HCT116 (cell line): ENCODE measurements around the gene IL15. TPM values are rescaled to one million over a fixed set of nuclear protein-coding genes. Genes with fewer than 3 reads are reported as not detected.

Source experiments
- ATAC-seq: fragments of 200-7000 bp; cut with Tn5 transposase; 2 replicates; pipeline ENCODE4 v1.9.1; 2020; ENCODE audit warnings: mild to moderate bottlenecking, moderate library complexity
- BruUV-seq: library from RNA; stranded (reverse); fragments of 400-500 nt; replicated peaks from 2 replicates; lab custom pipeline; 2021; lab: Mats Ljungman, UMichigan
- CTCF ChIA-PET: fragments of 300-600 bp; sonication (Branson Sonifier 250); formaldehyde crosslinking; loops from one replicate; lab custom pipeline; 2021; ENCODE audit warnings: antibody characterized with exemption; lab: Charles Lee
- POLR2A ChIA-PET: fragments of 300-600, 350-600 bp; sonication (Branson Sonifier 250); formaldehyde crosslinking; loops from one replicate; lab custom pipeline; 2021; ENCODE audit warnings: antibody characterized with exemption; lab: Charles Lee
- RAD21 ChIA-PET, 2 experiments: fragments of 300-600 bp; sonication (Branson Sonifier 250); formaldehyde crosslinking; loops; one replicate each; lab custom pipeline; 2023; ENCODE audit warnings: low total read pairs in 2 of 2; ENCODE audit not compliant: uncharacterized antibody in 2 of 2, unreplicated experiment in 2 of 2, low non-redundant PET in 1 of 2; lab: Charles Lee
- DNase-seq: peaks from one replicate; pipeline ENCODE4 v3.0.0-alpha.2; 2010; ENCODE audit warnings: low read depth, low spot score
- H2AFZ ChIP-seq: fragments of 200-600 bp; shearing (Covaris generic), sonication (generic); 2 replicates; pipeline ENCODE4 v1.6.1; 2017; ENCODE audit warnings: low read depth, mixed run types, mixed read lengths, antibody characterized with exemption, low read length; ENCODE audit not compliant: poor library complexity, severe bottlenecking
- H3K27ac ChIP-seq: 2 replicates; pipeline ENCODE4 v1.5.1; 2012; ENCODE audit warnings: low read depth, low read length
- H3K27me3 ChIP-seq: fragments of 200-600 bp; sonication (generic); 2 replicates; pipeline ENCODE4 v1.6.1; 2016; ENCODE audit warnings: mixed run types, low read length, mixed read lengths; ENCODE audit not compliant: insufficient read depth
- H3K36me3 ChIP-seq, 2 experiments: fragments of 200-500 bp in 1 of 2; fragments of 200-600 bp in 1 of 2; sonication (Bioruptor generic) in 1 of 2; sonication (generic) in 1 of 2; 2 replicates each; pipeline versions ENCODE4 v1.5.1 to v1.6.1; 2014 to 2016; ENCODE audit warnings: low read length in 2 of 2, inconsistent platforms in 1 of 2, mixed read lengths in 1 of 2, mixed run types in 1 of 2; ENCODE audit not compliant: insufficient read depth in 2 of 2, control insufficient read depth in 1 of 2
- H3K4me1 ChIP-seq, 2 experiments: fragments of 200-600 bp in 1 of 2; sonication (generic) in 1 of 2; 2 replicates each; pipeline versions ENCODE4 v1.5.1 to v1.6.1; 2012 to 2017; ENCODE audit warnings: low read length in 2 of 2, inconsistent platforms in 1 of 2, mild to moderate bottlenecking in 1 of 2, mixed read lengths in 1 of 2, mixed run types in 1 of 2, moderate library complexity in 1 of 2; ENCODE audit not compliant: insufficient read depth in 2 of 2, control insufficient read depth in 1 of 2
- H3K4me2 ChIP-seq: fragments of 200-600 bp; sonication (generic); 2 replicates; pipeline ENCODE4 v1.6.1; 2017; ENCODE audit warnings: mixed run types, low read length, mixed read lengths
- H3K4me3 ChIP-seq, 2 experiments: fragments of 200-600 bp in 1 of 2; sonication (generic) in 1 of 2; replicated peaks in 1 of 2; 2 replicates each; pipeline ENCODE4 v1.5.1; 2011 to 2016; ENCODE audit warnings: low read length in 2 of 2, control low read depth in 1 of 2, low read depth in 1 of 2, mild to moderate bottlenecking in 1 of 2, mixed read lengths in 1 of 2, mixed run types in 1 of 2
- H3K79me2 ChIP-seq: fragments of 200-600 bp; sonication (generic); 2 replicates; pipeline ENCODE4 v1.6.1; 2017; ENCODE audit warnings: mild to moderate bottlenecking, mixed run types, low read length, moderate library complexity, mixed read lengths; ENCODE audit not compliant: insufficient read depth
- H3K9ac ChIP-seq: fragments of 200-600 bp; sonication (generic); 2 replicates; pipeline ENCODE4 v1.6.1; 2016; ENCODE audit warnings: low read length, mixed read lengths
- H3K9me2 ChIP-seq: fragments of 200-600 bp; sonication (generic), shearing (Covaris generic); 2 replicates; pipeline ENCODE4 v1.6.1; 2017; ENCODE audit warnings: mixed run types, mild to moderate bottlenecking, moderate library complexity; ENCODE audit not compliant: insufficient read depth
- H3K9me3 ChIP-seq, 2 experiments: fragments of 200-500 bp in 1 of 2; fragments of 200-600 bp in 1 of 2; sonication (Bioruptor generic) in 1 of 2; sonication (generic) in 1 of 2; 2 replicates each; pipeline ENCODE4 v1.6.1; 2014 to 2017; ENCODE audit warnings: low read length in 2 of 2, mixed read lengths in 2 of 2, inconsistent platforms in 1 of 2, low read depth in 1 of 2, mild to moderate bottlenecking in 1 of 2, mixed run types in 1 of 2, moderate library complexity in 1 of 2; ENCODE audit not compliant: control insufficient read depth in 1 of 2, insufficient read depth in 1 of 2
- H4K20me1 ChIP-seq: fragments of 200-600 bp; sonication (generic), shearing (Covaris generic); 2 replicates; pipeline ENCODE4 v1.6.1; 2017; ENCODE audit warnings: mixed run types, mild to moderate bottlenecking, moderate library complexity; ENCODE audit not compliant: insufficient read depth
- ATF3 ChIP-seq: IDR thresholded peaks from 2 replicates; pipeline ENCODE4 v1.6.1; 2012
- CBX3 ChIP-seq: IDR thresholded peaks from 2 replicates; pipeline ENCODE4 v1.6.1; 2012; ENCODE audit warnings: low read depth
- CEBPB ChIP-seq: IDR thresholded peaks from 2 replicates; pipeline ENCODE4 v1.6.1; 2012; ENCODE audit warnings: low read depth
- EGR1 ChIP-seq: IDR thresholded peaks from 2 replicates; pipeline ENCODE4 v1.6.1; 2012; ENCODE audit warnings: low read depth
- ELF1 ChIP-seq: IDR thresholded peaks from 2 replicates; pipeline ENCODE4 v1.6.1; 2012; ENCODE audit warnings: low read depth, borderline replicate concordance
- EZH2phosphoT487 ChIP-seq: fragments of 200-600 bp; IDR thresholded peaks from 2 replicates; pipeline ENCODE4 v1.6.1; 2018; ENCODE audit warnings: antibody characterized with exemption, borderline replicate concordance
- JUND ChIP-seq: IDR thresholded peaks from 2 replicates; pipeline ENCODE4 v1.6.1; 2012
- MAX ChIP-seq: IDR thresholded peaks from 2 replicates; pipeline ENCODE4 v1.6.1; 2012
- POLR2A ChIP-seq: IDR thresholded peaks from 2 replicates; pipeline ENCODE4 v1.7.0; 2011; ENCODE audit warnings: borderline replicate concordance; ENCODE audit not compliant: insufficient read depth, insufficient read length; ENCODE audit errors: extremely low read depth
- POLR2AphosphoS5 ChIP-seq: IDR thresholded peaks from 2 replicates; pipeline ENCODE4 v1.6.1; 2011; ENCODE audit warnings: mild to moderate bottlenecking, low read depth, low read length, moderate library complexity
- RAD21 ChIP-seq: IDR thresholded peaks from 2 replicates; pipeline ENCODE4 v1.6.1; 2012; ENCODE audit warnings: low read depth, mild to moderate bottlenecking
- REST ChIP-seq: IDR thresholded peaks from 2 replicates; pipeline ENCODE4 v1.6.1; 2012; ENCODE audit warnings: low read depth
- SIN3A ChIP-seq: IDR thresholded peaks from 2 replicates; pipeline ENCODE4 v1.6.1; 2012; ENCODE audit warnings: low read depth
- SP1 ChIP-seq: IDR thresholded peaks from 2 replicates; pipeline ENCODE4 v1.6.1; 2012; ENCODE audit warnings: low read depth
- SRF ChIP-seq: IDR thresholded peaks from 2 replicates; pipeline ENCODE4 v1.6.1; 2012; ENCODE audit warnings: low read depth
- TCF7L2 ChIP-seq: IDR thresholded peaks from 2 replicates; pipeline ENCODE4 v1.7.0; 2011; ENCODE audit warnings: borderline replicate concordance, inconsistent platforms; ENCODE audit not compliant: insufficient read depth, insufficient read length; ENCODE audit errors: extremely low read depth
- YY1 ChIP-seq: IDR thresholded peaks from 2 replicates; pipeline ENCODE4 v1.6.1; 2011; ENCODE audit warnings: low read length, low read depth, moderate library complexity, mild to moderate bottlenecking; ENCODE audit not compliant: insufficient replicate concordance; ENCODE audit errors: extremely low read depth
- ZBTB33 ChIP-seq: IDR thresholded peaks from 2 replicates; pipeline ENCODE4 v1.6.1; 2011; ENCODE audit warnings: mild to moderate bottlenecking, low read length, moderate library complexity; ENCODE audit not compliant: insufficient replicate concordance; ENCODE audit errors: extremely low read depth
- ZFX ChIP-seq: fragments of 450-650 bp; IDR thresholded peaks from 2 replicates; pipeline ENCODE4 v1.6.1; 2017
- ZNF274 ChIP-seq: fragments of 200-500 bp; sonication (Bioruptor generic); IDR thresholded peaks from 2 replicates; pipeline ENCODE4 v1.6.1; 2014; ENCODE audit warnings: mild to moderate bottlenecking, low read depth, low read length, inconsistent platforms
- intact Hi-C: fragments of 100-400 bp; cut with micrococcal nuclease; formaldehyde crosslinking; loops from 2 replicates; pipeline ENCODE4 v1.10.0; 2022
- total RNA-seq: library from RNA; stranded (reverse); gene quantifications from one replicate; pipeline ENCODE4 v1.2.1, GENCODE V29; 2021; ENCODE audit not compliant: unreplicated experiment

The IL15 gene
- total RNA-seq, 1 experiment from 2014 or later = 1.2 TPM

- ATAC-seq = no peak
- Histone ChIP-seq H3K36me3 (no peaks in the 10 kb centered on the region), H3K4me1 (no peaks in the 10 kb centered on the region), H3K79me2 (no peaks in the 10 kb centered on the region), H3K9me2 (no peaks in the 10 kb centered on the region), H3K9me3 (no peaks in the 10 kb centered on the region), H3K9ac (no peak overlapping the region), H3K27ac (no peak overlapping the region), H2AFZ (no peak overlapping the region), H3K27me3 (no peaks in the 10 kb centered on the region), H3K4me3 (no peak overlapping the region), H3K4me2 (no peak overlapping the region), H4K20me1 (no peaks in the 10 kb centered on the region)
- ChIA-PET RAD21 (no interaction called here), POLR2A (no interaction called here), CTCF (interaction anchor here (1.4 kb wide), 1 partner anchor 306 kb away, joined by 6 read pairs; no protein-coding TSS in a partner anchor)
- intact Hi-C loops = no loop called here
- no peak for TF ChIP-seq SIN3A
- TF ChIP-seq ZBTB33 = no peak
- no peak for TF ChIP-seq POLR2A
- TF ChIP-seq CBX3 = no peak
- TF ChIP-seq CEBPB = no peak
- TF ChIP-seq ELF1 = no peak
- no peak for TF ChIP-seq JUND
- no peak for TF ChIP-seq SP1
- no peak for TF ChIP-seq RAD21
- no peak for TF ChIP-seq ATF3
- no peak for TF ChIP-seq MAX
- TF ChIP-seq ZFX = no peak
- no peak for TF ChIP-seq REST
- TF ChIP-seq POLR2AphosphoS5 = no peak
- TF ChIP-seq YY1 = no peak
- no peak for TF ChIP-seq SRF
- no peak for TF ChIP-seq ZNF274
- no peak for TF ChIP-seq EGR1
- no peak for TF ChIP-seq EZH2phosphoT487
- TF ChIP-seq TCF7L2 = no peak
- no TSS peak for BruUV-seq
- DNase-seq = no peak
Measured at GRCh38 chr4:141652161-141652778, 15.9 kb downstream of the IL15 start.
